ENCODE results near the gene SUGCT.

SUGCT gene

GRCh38 chr7:40798613-40799012 lies 663.8 kb downstream of the SUGCT start:
- Histone ChIP-seq H3K9me3 (ENCODE audit: insufficient read depth, low read length, severe bottlenecking) (no peaks in the 10 kb centered on the region), H3K9ac (ENCODE audit: low read depth, low read length) (no peak overlapping the region), H4K20me1 (ENCODE audit: insufficient read depth, low read length) (no peaks in the 10 kb centered on the region), H3K79me2 (ENCODE audit: insufficient read depth, low read length) (no peaks in the 10 kb centered on the region), H3K4me1 (ENCODE audit: insufficient read depth, low read length) (no peaks in the 10 kb centered on the region), H3K27me3 (ENCODE audit: insufficient read depth, low read length, poor library complexity) (no peaks in the 10 kb centered on the region), H3K4me2 (ENCODE audit: insufficient read depth, low read length) (no peak overlapping the region), H2AFZ (ENCODE audit: low read depth, low read length) (no peak overlapping the region), H3K36me3 (ENCODE audit: insufficient read depth, low read length) (no peaks in the 10 kb centered on the region), H3K4me3 (ENCODE audit: low read depth in 1 of 2, low read length in 2 of 2) (no peak overlapping the region), H3K27ac (ENCODE audit: low read length) (no peak overlapping the region)
- ATAC-seq (ENCODE audit: insufficient read depth, low read depth) (no peak), DNase-seq (no peak)
- TF ChIP-seq EZH2 (IDR thresholded peaks at IDR 0.05; ENCODE audit: borderline replicate concordance, low read depth, low read length, severe bottlenecking), result no peak
- TF ChIP-seq CTCF (IDR thresholded peaks at IDR 0.05; ENCODE audit: borderline replicate concordance, extremely low read depth, low read length, poor library complexity, severe bottlenecking), result no peak

GRCh38 chr7:40799493-40800403 lies 664.9 kb downstream of the SUGCT start:
- no peak overlapping the region for H3K4me3 ChIP-seq (ENCODE audit: low read depth in 1 of 2, low read length in 2 of 2)
- no peak for ATAC-seq (ENCODE audit: insufficient read depth, low read depth)

GRCh38 chr7:40800771-40801170 lies 666.0 kb downstream of the SUGCT start:
- no peaks in the 10 kb centered on the region for H4K20me1 ChIP-seq (ENCODE audit: insufficient read depth, low read length)
- no peak overlapping the region for H3K4me3 ChIP-seq (ENCODE audit: low read depth in 1 of 2, low read length in 2 of 2)
- H3K9me3 ChIP-seq (ENCODE audit: insufficient read depth, low read length, severe bottlenecking), result no peaks in the 10 kb centered on the region
- H3K36me3 ChIP-seq (ENCODE audit: insufficient read depth, low read length), result no peaks in the 10 kb centered on the region
- ATAC-seq (ENCODE audit: insufficient read depth, low read depth), result no peak
- H3K27ac ChIP-seq (ENCODE audit: low read length), result no peak overlapping the region
- H3K79me2 ChIP-seq (ENCODE audit: insufficient read depth, low read length), result no peaks in the 10 kb centered on the region
- no peak for DNase-seq
- no peak overlapping the region for H3K4me2 ChIP-seq (ENCODE audit: insufficient read depth, low read length)
- TF ChIP-seq EZH2 (IDR thresholded peaks at IDR 0.05; ENCODE audit: borderline replicate concordance, low read depth, low read length, severe bottlenecking) (no peak), CTCF (IDR thresholded peaks at IDR 0.05; ENCODE audit: borderline replicate concordance, extremely low read depth, low read length, poor library complexity, severe bottlenecking) (no peak)
- H2AFZ ChIP-seq (ENCODE audit: low read depth, low read length), result no peak overlapping the region
- no peak overlapping the region for H3K9ac ChIP-seq (ENCODE audit: low read depth, low read length)
- no peaks in the 10 kb centered on the region for H3K4me1 ChIP-seq (ENCODE audit: insufficient read depth, low read length)
- H3K27me3 ChIP-seq (ENCODE audit: insufficient read depth, low read length, poor library complexity), result no peaks in the 10 kb centered on the region

More at GRCh38 chr7:40799493-40800403, 664.9 kb downstream of the SUGCT start:
- TF ChIP-seq EZH2 (IDR thresholded peaks at IDR 0.05; ENCODE audit: borderline replicate concordance, low read depth, low read length, severe bottlenecking), result no peak
- TF ChIP-seq CTCF (IDR thresholded peaks at IDR 0.05; ENCODE audit: borderline replicate concordance, extremely low read depth, low read length, poor library complexity, severe bottlenecking), result no peak
- H4K20me1 ChIP-seq (ENCODE audit: insufficient read depth, low read length), result no peaks in the 10 kb centered on the region
- no peak overlapping the region for H2AFZ ChIP-seq (ENCODE audit: low read depth, low read length)
- H3K4me1 ChIP-seq (ENCODE audit: insufficient read depth, low read length), result no peaks in the 10 kb centered on the region
- H3K9ac ChIP-seq (ENCODE audit: low read depth, low read length), result no peak overlapping the region
- no peaks in the 10 kb centered on the region for H3K9me3 ChIP-seq (ENCODE audit: insufficient read depth, low read length, severe bottlenecking)
- no peaks in the 10 kb centered on the region for H3K36me3 ChIP-seq (ENCODE audit: insufficient read depth, low read length)
- H3K79me2 ChIP-seq (ENCODE audit: insufficient read depth, low read length), result no peaks in the 10 kb centered on the region
- H3K4me2 ChIP-seq (ENCODE audit: insufficient read depth, low read length), result no peak overlapping the region
- H3K27me3 ChIP-seq (ENCODE audit: insufficient read depth, low read length, poor library complexity), result no peaks in the 10 kb centered on the region
- no peak overlapping the region for H3K27ac ChIP-seq (ENCODE audit: low read length)
- DNase-seq, result peak; percentile 4

Measured in DND-41 (cell line).